Activated naive CD8-positive, alpha-beta T cell treated with anti-CD3 and anti-CD28 coated beads, Interleukin-2, amount 10 ng/mL, durations not matched to agents 7 days and 5 days (primary cell): ENCODE measurements around the gene NUMA1. TPM values are rescaled to one million over a fixed set of nuclear protein-coding genes. Genes with fewer than 3 reads are reported as not detected.

Experiments
- ATAC-seq: fragments of 150-1000 bp; cut with Tn5 transposase; one replicate; pipeline ENCODE4 v1.10.0; 2021; ENCODE audit warnings: low read depth, moderate library complexity
- POLR2A ChIA-PET: fragments of 350-600 bp; sonication (Branson Sonifier 250); formaldehyde crosslinking; loops from one replicate; lab custom pipeline; 2021; ENCODE audit warnings: antibody characterized with exemption; lab: Charles Lee
- DNase-seq: peaks from one replicate; pipeline ENCODE4 v3.0.0; 2021
- H3K27ac Mint-ChIP-seq: one replicate; pipeline ENCODE4 v1.8.0; 2022; ENCODE audit warnings: mild to moderate bottlenecking, mixed read lengths
- H3K27me3 Mint-ChIP-seq: one replicate; pipeline ENCODE4 v1.8.0; 2022; ENCODE audit warnings: mild to moderate bottlenecking, moderate library complexity, mixed read lengths
- H3K36me3 Mint-ChIP-seq: one replicate; pipeline ENCODE4 v1.8.0; 2021; ENCODE audit warnings: mild to moderate bottlenecking, mixed read lengths
- H3K4me1 Mint-ChIP-seq: one replicate; pipeline ENCODE4 v1.8.0; 2021; ENCODE audit warnings: mixed read lengths
- H3K4me3 Mint-ChIP-seq: one replicate; pipeline ENCODE4 v1.8.0; 2022; ENCODE audit warnings: mild to moderate bottlenecking, moderate library complexity, mixed read lengths
- H3K9me3 Mint-ChIP-seq: one replicate; pipeline ENCODE4 v1.8.0; 2021; ENCODE audit warnings: mixed read lengths
- total RNA-seq, 2 experiments: library from RNA; stranded (reverse); gene quantifications; one replicate each; pipeline ENCODE4 v1.2.3, GENCODE V29; 2021

The NUMA1 gene
- total RNA-seq, 2 experiments from 2014 or later = 262 to 263 TPM

DNA sequence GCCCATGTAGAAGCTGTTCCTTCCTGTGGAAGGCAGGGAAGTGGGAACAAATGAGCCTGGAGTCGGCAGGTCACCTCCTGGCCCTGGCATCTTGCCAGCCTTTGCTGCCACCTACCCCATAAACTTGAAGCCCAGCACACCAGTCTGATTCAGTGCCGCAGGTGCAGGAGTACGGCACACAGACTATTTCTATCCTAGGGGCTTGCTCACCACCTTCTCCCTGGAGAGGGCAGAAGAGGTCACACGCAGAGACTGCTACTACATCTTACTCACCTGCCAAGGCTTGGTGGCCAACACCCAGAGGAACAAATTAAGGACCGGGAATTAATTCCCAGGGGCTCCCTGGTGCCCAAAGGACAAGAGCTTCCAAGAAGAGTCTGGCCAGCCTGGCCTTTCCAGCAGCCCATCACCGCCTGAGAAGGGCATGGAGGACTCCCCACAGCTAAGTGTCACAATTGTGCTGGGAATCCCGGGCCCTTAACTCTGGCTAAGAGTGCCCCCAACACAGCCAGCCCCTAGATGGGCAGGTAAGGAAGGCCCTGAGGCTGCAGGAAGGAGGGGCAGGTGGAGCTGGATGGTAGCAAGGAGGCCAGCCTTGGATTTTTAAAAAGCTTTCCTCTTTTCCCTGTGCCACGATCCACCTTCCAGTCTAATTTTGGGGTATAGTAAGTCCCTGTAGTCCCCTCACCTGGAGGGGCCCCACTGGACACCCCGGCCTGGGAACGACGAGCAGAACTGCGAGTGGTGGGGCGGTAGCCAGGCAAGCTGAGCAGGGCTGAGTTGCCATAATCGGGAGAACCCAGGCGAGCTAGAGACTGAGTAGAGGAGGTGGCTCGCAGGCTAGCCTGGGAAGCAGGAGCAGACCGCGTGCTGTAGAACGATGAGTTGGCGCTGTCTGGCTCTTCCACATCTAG lies 74.7 kb downstream of the NUMA1 start:
- Mint-ChIP-seq H3K9me3 (no peaks in the 10 kb centered on the region), H3K27ac (no peak overlapping the region), H3K4me3 (no peak overlapping the region), H3K27me3 (no peaks in the 10 kb centered on the region), H3K36me3 (peaks cover 30% of the 10 kb centered on the region), H3K4me1 (peaks cover 6% of the 10 kb centered on the region)
- POLR2A ChIA-PET = no interaction called here
- ATAC-seq (no peak), DNase-seq (no peak)

DNA sequence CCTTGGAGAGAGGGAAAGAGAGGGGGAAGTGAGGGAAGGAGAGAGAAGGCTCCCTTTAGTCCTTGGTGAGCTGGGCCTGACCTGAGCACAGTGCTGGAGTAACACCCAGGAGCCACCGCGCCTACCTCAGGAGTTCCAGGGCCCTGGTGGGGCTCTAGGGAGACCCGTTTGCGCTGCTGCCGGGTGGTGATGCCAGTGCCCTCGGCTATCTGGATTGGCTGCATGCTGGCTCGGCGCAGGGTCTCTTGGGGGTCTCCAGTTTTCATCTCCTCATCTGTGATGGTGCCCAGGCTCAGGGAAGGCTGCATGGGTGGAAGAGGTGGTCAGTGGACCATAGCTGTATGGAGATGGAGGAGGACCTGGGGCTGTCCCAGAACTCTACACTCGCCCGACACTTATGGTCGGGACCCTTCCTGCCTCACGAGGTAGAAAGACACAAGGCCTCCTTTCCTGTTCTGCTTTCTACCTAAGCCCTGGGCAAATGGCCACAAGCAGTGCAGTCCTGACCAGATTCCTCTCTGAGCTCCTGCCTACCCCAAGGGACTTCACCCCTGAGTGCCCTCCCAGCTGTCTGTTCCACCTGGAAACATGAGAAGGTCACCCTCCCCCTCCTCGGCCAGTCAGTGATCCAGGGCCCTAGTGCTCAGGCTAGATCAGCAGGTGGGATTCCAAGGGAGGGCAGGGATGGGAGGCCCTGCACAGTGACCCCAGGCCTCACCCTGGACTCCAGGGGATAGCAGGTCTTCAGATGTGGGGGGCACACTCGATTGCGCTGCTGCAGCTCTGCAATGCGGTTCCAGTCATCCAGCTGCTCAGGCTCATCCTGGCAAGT lies 75.6 kb downstream of the NUMA1 start:
- ATAC-seq (no peak), DNase-seq (no peak)
- Mint-ChIP-seq H3K27me3 (no peaks in the 10 kb centered on the region), H3K4me1 (peaks cover 8% of the 10 kb centered on the region), H3K4me3 (no peak overlapping the region), H3K9me3 (no peaks in the 10 kb centered on the region), H3K36me3 (peaks cover 28% of the 10 kb centered on the region), H3K27ac (no peak overlapping the region)
- POLR2A ChIA-PET = no interaction called here

DNA sequence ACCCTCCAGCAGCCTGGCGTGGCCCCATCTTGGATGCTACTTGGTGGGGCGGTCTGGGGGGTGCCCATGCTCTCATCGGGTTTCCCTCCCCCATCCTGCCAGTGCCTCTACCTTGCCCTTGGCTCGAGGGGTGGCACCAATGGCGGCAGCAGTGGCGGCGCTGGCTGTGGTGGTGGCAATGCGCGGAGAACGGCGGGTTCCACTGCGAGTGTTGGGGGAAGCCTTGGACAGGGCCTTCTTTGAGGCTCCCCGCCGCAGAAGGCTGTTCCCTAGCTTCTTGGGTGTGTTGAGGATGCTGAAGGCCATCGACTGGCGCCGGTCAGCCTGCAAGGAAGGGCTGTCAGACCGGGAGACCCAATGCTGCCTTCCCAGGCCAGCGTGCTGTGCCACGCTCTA lies 76.6 kb downstream of the NUMA1 start:
- Mint-ChIP-seq H3K36me3 (peaks cover 29% of the 10 kb centered on the region), H3K4me1 (peaks cover 17% of the 10 kb centered on the region), H3K4me3 (no peak overlapping the region), H3K27me3 (no peaks in the 10 kb centered on the region), H3K27ac (no peak overlapping the region), H3K9me3 (no peaks in the 10 kb centered on the region)
- no peak for DNase-seq
- no peak for ATAC-seq
- POLR2A ChIA-PET = no interaction called here

DNA sequence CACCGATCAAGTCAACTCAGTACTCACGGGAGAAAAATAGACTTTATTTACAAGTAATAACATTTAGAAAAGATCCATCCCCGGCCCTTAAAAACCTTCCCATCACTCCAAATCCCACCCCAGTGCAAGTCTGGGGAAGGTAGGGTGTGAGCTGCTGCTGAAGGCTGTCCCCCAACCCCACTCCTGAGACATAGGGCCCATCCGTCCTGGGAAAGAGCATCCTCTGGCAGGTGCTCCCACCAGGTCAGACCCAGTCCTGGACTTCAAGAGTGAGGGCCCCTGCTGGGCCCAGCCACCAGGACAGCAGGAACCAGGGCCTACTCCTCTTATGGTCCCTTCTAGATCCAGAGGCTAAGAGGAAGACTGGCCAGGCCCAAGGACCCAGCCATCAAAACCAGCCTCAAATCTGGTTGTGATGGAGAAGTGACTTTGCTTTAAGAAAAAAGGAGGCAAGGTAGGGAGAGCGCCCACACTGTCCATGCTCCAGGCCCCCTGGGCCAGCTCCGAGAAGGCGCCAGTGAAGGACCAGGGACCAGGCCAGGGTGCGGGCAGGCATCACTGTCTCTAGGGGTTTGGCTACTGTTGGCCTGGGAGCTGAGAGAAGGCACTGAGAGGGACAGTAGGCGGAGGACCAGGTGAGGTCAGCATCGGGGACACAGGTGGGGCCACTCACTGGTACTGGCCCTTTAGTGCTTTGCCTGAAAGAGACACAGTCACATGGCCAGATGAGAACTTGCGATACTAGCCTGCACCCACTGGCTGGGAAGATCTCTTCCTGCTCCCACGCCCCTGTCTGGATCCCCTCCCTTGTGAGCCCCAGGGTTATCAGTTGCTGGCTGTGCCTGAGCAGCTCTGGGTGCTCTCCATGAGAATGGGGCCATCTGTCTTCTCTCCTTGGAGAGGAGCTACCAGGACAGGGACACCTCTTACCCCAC lies 77.2 kb downstream of the NUMA1 start:
- Mint-ChIP-seq H3K36me3 (peaks cover 29% of the 10 kb centered on the region), H3K27ac (no peak overlapping the region), H3K27me3 (no peaks in the 10 kb centered on the region), H3K9me3 (no peaks in the 10 kb centered on the region), H3K4me3 (no peak overlapping the region), H3K4me1 (peaks cover 22% of the 10 kb centered on the region)
- no peak for ATAC-seq
- POLR2A ChIA-PET = no interaction called here
- no peak for DNase-seq

DNA sequence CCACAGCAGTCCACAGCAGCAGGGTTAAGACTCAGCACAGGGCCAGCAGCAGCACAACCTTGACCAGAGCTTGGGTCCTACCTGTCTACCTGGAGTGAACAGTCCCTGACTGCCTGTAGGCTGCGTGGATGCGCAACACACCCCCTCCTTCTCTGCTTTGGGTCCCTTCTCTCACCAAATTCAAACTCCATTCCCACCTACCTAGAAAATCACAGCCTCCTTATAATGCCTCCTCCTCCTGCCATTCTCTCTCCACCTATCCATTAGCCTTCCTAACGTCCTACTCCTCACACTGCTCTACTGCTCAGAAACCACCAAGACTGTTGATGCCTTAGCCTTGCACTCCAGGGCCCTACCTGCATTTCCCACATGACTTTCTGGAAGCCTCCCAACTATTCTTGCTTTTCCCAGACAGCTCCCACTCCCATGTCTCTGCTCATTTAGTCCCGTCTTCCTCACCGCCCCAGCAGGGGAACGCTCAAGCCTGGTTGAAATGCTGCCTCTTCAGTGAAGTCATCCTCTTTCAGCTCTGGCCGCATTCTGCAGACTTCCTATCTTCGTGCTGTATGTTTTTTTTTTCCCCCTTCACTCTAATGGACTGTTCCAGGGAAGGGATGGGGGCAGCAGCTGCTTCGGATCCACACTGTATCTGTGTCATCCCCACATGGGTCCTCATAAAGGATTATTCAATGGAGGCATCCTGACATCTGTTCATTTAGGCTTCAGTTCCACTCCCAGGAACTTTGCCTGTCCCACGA lies 78.3 kb downstream of the NUMA1 start:
- no peaks in the 10 kb centered on the region for H3K9me3 Mint-ChIP-seq
- H3K36me3 Mint-ChIP-seq = peaks cover 21% of the 10 kb centered on the region
- H3K4me3 Mint-ChIP-seq = peak overlapping the region; percentile 10
- H3K4me1 Mint-ChIP-seq = peaks cover 24% of the 10 kb centered on the region
- H3K27me3 Mint-ChIP-seq = no peaks in the 10 kb centered on the region
- DNase-seq (no peak), ATAC-seq (no peak)
- peak overlapping the region; percentile 49 for H3K27ac Mint-ChIP-seq
- POLR2A ChIA-PET = no interaction called here

DNA sequence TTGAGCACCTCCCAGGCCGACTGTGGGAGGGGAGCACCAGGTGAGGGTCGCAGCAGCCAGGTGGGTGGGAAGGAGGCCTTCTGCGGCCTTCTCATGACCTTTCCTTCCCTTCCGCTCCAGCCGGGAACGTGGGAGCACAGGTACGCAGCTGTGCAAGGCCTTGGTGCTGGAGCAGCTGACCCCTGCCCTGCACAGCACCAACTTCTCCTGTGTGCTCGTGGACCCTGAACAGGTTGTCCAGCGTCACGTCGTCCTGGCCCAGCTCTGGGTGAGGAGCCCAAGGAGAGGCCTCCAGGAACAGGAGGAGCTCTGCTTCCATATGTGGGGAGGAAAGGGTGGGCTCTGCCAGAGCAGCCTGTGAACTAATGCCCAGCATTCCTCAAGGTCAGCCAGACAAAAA lies 79.1 kb downstream of the NUMA1 start:
- H3K4me1 Mint-ChIP-seq = peaks cover 24% of the 10 kb centered on the region
- ATAC-seq = no peak
- no peaks in the 10 kb centered on the region for H3K27me3 Mint-ChIP-seq

DNA sequence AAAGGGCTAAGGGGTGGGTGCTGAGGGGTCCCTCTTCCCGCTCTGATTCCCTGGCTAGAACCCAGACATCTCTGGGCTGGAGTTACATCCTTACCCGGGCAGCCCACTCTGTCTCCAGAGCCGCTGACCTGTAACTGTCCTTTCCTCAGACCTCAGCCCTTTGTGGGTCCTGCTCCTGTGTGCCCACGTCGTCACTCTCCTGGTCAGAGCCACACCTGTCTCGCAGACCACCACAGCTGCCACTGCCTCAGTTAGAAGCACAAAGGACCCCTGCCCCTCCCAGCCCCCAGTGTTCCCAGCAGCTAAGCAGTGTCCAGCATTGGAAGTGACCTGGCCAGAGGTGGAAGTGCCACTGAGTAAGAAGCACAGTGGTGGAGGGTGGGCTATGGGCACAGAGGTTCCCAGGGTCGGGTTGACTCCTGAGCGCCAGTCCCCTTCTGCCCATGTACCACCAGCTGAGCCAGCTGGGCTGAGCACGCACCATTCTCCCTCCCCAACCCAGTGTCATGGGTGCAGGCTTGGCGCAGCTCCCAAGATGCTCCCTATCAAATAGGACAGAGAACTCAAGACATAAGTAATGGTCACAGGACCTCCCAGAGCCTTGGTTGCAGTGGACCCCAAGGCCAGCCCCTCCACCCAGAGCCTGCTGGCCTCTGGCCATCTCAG lies 80.0 kb downstream of the NUMA1 start:
- Mint-ChIP-seq H3K27ac (no peak overlapping the region), H3K36me3 (peaks cover 12% of the 10 kb centered on the region), H3K27me3 (no peaks in the 10 kb centered on the region), H3K4me3 (no peak overlapping the region), H3K9me3 (no peaks in the 10 kb centered on the region), H3K4me1 (peaks cover 24% of the 10 kb centered on the region)
- no peak for ATAC-seq
- POLR2A ChIA-PET = no interaction called here
- no peak for DNase-seq

More for the DNA sequence above, 79.1 kb downstream of the NUMA1 start:
- Mint-ChIP-seq H3K36me3 (peaks cover 19% of the 10 kb centered on the region), H3K4me3 (no peak overlapping the region), H3K9me3 (no peaks in the 10 kb centered on the region), H3K27ac (no peak overlapping the region)
- POLR2A ChIA-PET = no interaction called here
- no peak for DNase-seq

DNA sequence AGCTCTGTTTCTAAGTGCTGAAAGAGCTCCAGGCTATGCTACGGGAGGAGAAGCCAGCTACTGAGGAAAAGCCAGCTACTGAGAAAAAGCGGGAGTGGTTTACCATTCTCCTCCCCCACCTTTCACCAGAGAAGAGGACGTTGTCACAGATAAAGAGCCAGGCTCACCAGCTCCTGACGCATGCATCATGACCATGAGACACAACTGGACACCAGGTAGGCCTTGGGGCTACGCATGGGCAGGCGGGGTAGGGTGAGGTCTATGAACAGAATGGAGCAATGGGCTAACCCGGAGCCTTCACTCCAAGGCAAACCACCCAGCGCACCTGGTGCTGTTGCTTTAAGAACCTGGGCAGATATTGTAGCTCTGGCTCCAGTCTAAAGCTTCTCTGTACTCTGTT lies 80.5 kb downstream of the NUMA1 start:
- DNase-seq (no peak), ATAC-seq (no peak)
- peak overlapping the region; percentile 86 for H3K4me3 Mint-ChIP-seq
- POLR2A ChIA-PET = interaction anchor here (0.6 to 1.7 kb wide), 3 partner anchors 13 to 113 kb away, joined by 3 read pairs; partner anchors contain the start of gene ANAPC15
- H3K27ac Mint-ChIP-seq = peak overlapping the region; percentile 96
- H3K4me1 Mint-ChIP-seq = peaks cover 24% of the 10 kb centered on the region
- H3K27me3 Mint-ChIP-seq = no peaks in the 10 kb centered on the region
- no peaks in the 10 kb centered on the region for H3K9me3 Mint-ChIP-seq
- peaks cover 12% of the 10 kb centered on the region for H3K36me3 Mint-ChIP-seq

DNA sequence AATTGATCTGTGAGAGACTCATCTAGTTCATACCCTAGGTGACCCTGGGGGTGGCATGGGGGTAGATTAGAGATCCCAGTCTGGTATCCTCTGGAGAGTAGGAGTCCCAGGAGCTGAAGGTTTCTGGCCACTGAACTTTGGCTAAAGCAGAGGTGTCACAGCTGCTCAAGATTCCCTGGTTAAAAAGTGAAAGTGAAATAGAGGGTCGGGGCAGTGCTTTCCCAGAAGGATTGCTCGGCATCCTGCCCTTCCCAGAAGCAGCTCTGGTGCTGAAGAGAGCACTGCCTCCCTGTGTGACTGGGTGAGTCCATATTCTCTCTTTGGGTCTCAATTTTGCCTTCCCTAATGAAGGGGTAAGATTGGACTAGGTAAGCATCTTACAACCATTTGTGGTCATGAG lies 81.0 kb downstream of the NUMA1 start:
- no peaks in the 10 kb centered on the region for H3K9me3 Mint-ChIP-seq
- H3K36me3 Mint-ChIP-seq = peaks cover 12% of the 10 kb centered on the region
- peak overlapping the region; percentile 86 for H3K4me3 Mint-ChIP-seq
- peak overlapping the region; percentile 96 for H3K27ac Mint-ChIP-seq
- peaks cover 24% of the 10 kb centered on the region for H3K4me1 Mint-ChIP-seq
- POLR2A ChIA-PET = interaction anchor here (0.6 to 1.7 kb wide), 5 partner anchors 13 to 113 kb away, joined by 3 to 4 read pairs (median 3); partner anchors contain the start of gene ANAPC15
- H3K27me3 Mint-ChIP-seq = no peaks in the 10 kb centered on the region
- ATAC-seq (no peak), DNase-seq (no peak)

DNA sequence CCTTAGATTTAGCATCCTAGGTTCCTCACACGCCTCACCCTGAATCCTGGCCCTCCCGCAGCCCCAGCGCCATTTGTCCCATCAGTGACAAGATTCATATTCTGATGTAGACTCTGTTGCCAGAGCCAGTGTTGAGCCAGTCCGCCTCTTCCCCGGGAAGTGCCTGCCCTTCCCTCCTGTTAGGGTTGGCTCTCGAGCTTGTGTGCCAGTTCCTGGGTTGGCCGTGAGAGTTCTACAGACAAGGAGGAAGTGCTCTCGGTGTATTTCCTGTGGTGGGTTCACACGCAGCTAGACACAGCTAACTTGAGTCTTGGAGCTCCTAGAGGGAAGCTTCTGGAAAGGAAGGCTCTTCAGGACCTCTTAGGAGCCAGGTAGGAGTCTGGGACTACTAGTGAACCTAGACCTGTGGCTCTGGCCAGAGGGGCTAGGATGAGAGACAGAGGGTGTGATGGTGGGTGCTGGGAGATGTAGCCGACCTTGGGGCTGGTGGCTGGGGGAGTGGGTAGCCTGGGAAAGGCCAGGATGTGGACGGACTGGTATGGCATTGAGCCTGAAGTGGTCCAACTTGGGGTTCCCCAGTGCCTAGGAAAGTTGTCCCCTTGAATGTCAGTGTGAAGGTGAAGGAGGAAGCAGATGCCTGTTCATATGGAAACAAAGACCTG lies 81.6 kb downstream of the NUMA1 start, which contains the start of gene IL18BP:
Gene IL18BP (plus strand): TSS at position 261 of the 662 bp plus-strand sequence. CDS start 1,076 bp downstream, outside the sequence.
- peaks cover 24% of the 10 kb centered on the region for H3K4me1 Mint-ChIP-seq
- peak within 1 kb of the TSS; percentile 86 for H3K4me3 Mint-ChIP-seq
- no peaks in the 10 kb centered on the region for H3K9me3 Mint-ChIP-seq
- peaks cover 9% of the 10 kb centered on the region for H3K36me3 Mint-ChIP-seq
- no peaks in the 10 kb centered on the region for H3K27me3 Mint-ChIP-seq
- H3K27ac Mint-ChIP-seq = peak within 1 kb of the TSS; percentile 96
- DNase-seq (peak; percentile 51), ATAC-seq (peak; percentile 90)
- POLR2A ChIA-PET = interaction anchor here (0.6 to 1.7 kb wide), 9 partner anchors 9 to 157 kb away, joined by 3 to 5 read pairs (median 3); partner anchors contain the start of genes ANAPC15 and XNDC1N

DNA sequence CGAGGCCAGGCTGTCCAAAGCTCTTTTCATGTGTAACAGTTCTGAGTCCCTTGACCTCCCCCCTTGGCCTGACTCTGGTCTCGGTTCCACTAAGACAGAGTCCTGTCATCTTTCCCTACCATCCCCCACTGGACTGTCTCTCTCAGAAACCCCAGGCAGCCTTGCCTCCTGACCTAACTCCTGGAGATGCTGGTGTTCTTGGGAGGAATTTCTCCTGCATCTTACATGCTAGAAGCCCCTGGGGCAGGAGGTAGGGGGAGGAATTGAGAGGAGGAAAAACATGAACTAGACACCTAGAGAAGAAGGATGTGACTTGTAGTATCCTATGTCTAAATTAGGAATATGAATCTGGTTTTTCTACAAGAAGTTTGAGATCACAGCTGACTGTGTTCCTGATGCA lies 82.3 kb downstream of the NUMA1 start:
- POLR2A ChIA-PET = interaction anchor here (1.0 to 1.7 kb wide), 4 partner anchors 10 to 93 kb away, joined by 3 to 4 read pairs (median 3); no protein-coding TSS in a partner anchor

More for the DNA sequence above, 82.3 kb downstream of the NUMA1 start:
- peak overlapping the region; percentile 96 for H3K27ac Mint-ChIP-seq
- peaks cover 9% of the 10 kb centered on the region for H3K36me3 Mint-ChIP-seq
- no peak overlapping the region for H3K4me3 Mint-ChIP-seq
- peaks cover 24% of the 10 kb centered on the region for H3K4me1 Mint-ChIP-seq
- no peaks in the 10 kb centered on the region for H3K9me3 Mint-ChIP-seq
- ATAC-seq = no peak
- DNase-seq = no peak
- no peaks in the 10 kb centered on the region for H3K27me3 Mint-ChIP-seq
